GM19239 (cell line): ENCODE data around the gene CRABP1.
"Not testable (repeated sequence)": the region's sequence is repeated elsewhere in the genome, so short reads cannot be mapped to it uniquely, and the experiment has no call there.

ENCODE experiments used
- DNase-seq: peaks from one replicate; pipeline ENCODE4 v3.0.0; 2011; ENCODE audit warnings: low spot score; ENCODE audit not compliant: insufficient read length
- FAIRE-seq: peaks from 2 replicates; lab custom pipeline; 2011; peaks lifted over from hg19 to GRCh38; lab: Jason Lieb, UNC

Gene CRABP1

GRCh38 chr15:78368651-78369050, 28.5 kb downstream of the CRABP1 start:
- FAIRE-seq (no peak), DNase-seq (no peak)

- DNase-seq (no peak), FAIRE-seq (no peak)
These were observed 29.0 kb downstream of the CRABP1 start for GRCh38 chr15:78369161-78369560.

GRCh38 chr15:78370013-78370412, 29.9 kb downstream of the CRABP1 start:
- FAIRE-seq (no peak), DNase-seq (no peak)

GRCh38 chr15:78372880-78373279, 32.7 kb downstream of the CRABP1 start:
- DNase-seq (no peak), FAIRE-seq (no peak)

- FAIRE-seq (no peak), DNase-seq (no peak)
These were observed 34.6 kb downstream of the CRABP1 start for GRCh38 chr15:78374436-78375393.

- not testable (repeated sequence) for FAIRE-seq, DNase-seq
These were observed 40.0 kb downstream of the CRABP1 start for GRCh38 chr15:78380143-78380542.

- FAIRE-seq = no peak
- DNase-seq = no peak
These were observed 42.1 kb downstream of the CRABP1 start for GRCh38 chr15:78382114-78382880.

- DNase-seq (no peak), FAIRE-seq (no peak)
These were observed 44.5 kb downstream of the CRABP1 start for GRCh38 chr15:78384651-78385050.

- no peak for FAIRE-seq
- DNase-seq = no peak
These were observed 47.3 kb downstream of the CRABP1 start for GRCh38 chr15:78387246-78388037.

- DNase-seq (no peak), FAIRE-seq (no peak)
These were observed 48.7 kb downstream of the CRABP1 start for GRCh38 chr15:78388865-78389264.

- no peak for DNase-seq
- no peak for FAIRE-seq
These were observed 49.2 kb downstream of the CRABP1 start for GRCh38 chr15:78389322-78389721.

- FAIRE-seq (no peak), DNase-seq (no peak)
These were observed 49.6 kb downstream of the CRABP1 start for GRCh38 chr15:78389738-78390137.

GRCh38 chr15:78390242-78390641, 50.1 kb downstream of the CRABP1 start:
- FAIRE-seq = no peak

GRCh38 chr15:78390826-78391225, 50.7 kb downstream of the CRABP1 start:
- DNase-seq = no peak
- FAIRE-seq = no peak

More at GRCh38 chr15:78390242-78390641, 50.1 kb downstream of the CRABP1 start:
- DNase-seq = no peak

- DNase-seq = no peak
- FAIRE-seq = no peak
These were observed 51.6 kb downstream of the CRABP1 start for GRCh38 chr15:78391781-78392180.

GRCh38 chr15:78392430-78392829, 52.3 kb downstream of the CRABP1 start:
- FAIRE-seq = no peak
- no peak for DNase-seq

- FAIRE-seq (no peak), DNase-seq (no peak)
These were observed 53.0 kb downstream of the CRABP1 start for GRCh38 chr15:78393137-78393536.

- DNase-seq = no peak
- no peak for FAIRE-seq
These were observed 53.9 kb downstream of the CRABP1 start for GRCh38 chr15:78394026-78394425.

- no peak for FAIRE-seq
- DNase-seq = no peak
These were observed 54.9 kb downstream of the CRABP1 start for GRCh38 chr15:78394981-78395616.
